Stimulated activated naive CD4-positive, alpha-beta T cell (primary cell): ENCODE data around the gene TNS3.
"Not testable (repeated sequence)": the region's sequence is repeated elsewhere in the genome, so short reads cannot be mapped to it uniquely, and the experiment has no call there.

Source experiments
- DNase-seq, 6 experiments: peaks; one replicate each; lab custom pipeline; 2025; lab: John Stamatoyannopoulos, UW

TNS3 gene

DNA sequence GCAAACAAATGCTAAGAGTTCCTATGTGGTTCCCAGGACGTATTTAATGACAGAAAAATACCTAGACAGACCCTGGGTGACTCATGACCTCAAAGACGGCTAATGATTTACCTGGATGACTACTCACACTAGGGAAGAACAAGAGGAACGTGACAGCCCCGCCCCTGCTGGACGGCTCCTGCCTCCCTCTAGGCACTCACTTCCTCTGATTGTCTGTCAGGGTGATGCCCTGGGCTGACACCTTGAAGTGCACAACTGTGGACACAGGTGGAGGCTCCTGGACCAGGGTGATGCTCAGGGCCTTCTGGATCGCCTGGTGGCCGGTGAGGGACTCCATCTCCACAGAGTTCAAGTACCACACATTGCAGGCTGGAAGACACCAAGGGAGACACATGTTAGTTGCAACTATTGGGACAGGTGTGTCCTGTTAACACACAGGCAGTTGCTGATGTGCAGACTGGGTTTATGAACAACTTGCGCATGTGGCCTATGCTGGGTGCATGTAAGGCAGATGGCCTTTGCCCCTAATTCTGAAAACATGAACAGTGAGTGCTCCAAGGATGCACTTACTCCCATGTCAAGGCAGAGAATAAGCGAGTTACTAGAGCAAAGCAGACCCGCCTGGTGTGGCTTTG, 298.3 kb downstream of the TNS3 start:
- DNase-seq = no peak

DNA sequence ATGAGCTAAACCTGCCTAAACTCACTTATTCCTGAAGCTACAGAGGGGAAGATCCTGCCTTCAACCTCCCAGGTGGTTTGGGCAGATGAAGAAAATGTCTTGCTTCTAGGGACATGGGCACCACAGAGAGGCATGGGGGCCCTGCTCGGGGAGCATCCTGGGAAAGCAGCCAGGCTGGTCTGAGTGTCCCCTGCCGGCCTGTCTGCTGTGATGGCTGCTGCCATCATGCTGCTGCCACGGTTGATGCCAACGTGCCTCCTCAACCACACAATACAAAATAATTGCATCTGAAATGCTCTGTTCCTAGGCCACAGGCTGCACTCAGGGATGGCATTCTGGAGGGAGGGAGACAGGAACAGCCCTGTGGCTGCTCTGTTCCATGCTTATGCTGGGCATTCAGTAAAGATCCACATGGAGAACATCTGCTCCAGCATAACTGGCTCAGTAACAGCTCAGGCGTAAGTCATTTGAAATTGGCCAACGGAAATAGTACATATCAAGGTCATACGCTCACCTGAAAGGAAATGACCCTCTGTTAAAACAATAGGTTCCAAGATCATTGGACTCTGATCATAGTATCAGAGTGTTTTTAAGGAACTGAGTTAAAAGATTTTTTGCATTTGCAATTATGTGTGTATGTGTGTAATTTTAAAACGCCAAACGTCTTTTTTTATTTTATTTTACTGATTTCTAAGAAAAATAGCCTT, 299.0 kb downstream of the TNS3 start:
- no peak for DNase-seq

DNA sequence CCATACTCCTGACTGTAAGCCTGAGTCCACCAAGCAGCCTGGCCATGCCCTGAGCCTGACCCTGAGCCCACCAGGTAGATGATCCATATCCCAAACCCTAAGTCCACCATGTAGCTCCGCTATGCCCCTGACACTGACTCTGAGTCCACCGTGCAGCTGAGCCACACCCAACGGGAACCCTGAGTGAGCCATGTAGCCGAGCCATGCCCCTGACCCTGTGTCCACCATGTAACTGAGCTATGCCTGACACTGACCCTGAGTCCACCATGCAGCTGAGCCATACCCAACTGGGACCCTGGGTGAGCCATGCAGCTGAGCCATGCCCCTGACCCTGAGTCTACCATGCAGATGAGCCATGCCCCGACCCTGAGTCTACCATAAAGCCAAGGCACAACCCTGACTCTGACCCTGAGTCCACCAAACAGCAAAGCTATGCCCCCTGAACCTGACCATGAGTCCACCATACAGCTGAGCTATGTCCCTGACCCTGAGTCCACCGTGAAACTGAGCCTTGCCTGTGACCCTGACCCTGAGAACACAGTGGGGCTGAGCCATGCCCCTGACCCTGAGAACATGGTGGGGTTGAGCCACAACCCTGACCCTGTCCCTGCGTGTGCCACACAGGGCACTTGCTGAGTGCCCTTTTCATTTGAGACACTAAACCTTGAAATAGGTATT, 299.8 kb downstream of the TNS3 start:
- DNase-seq = no peak

DNA sequence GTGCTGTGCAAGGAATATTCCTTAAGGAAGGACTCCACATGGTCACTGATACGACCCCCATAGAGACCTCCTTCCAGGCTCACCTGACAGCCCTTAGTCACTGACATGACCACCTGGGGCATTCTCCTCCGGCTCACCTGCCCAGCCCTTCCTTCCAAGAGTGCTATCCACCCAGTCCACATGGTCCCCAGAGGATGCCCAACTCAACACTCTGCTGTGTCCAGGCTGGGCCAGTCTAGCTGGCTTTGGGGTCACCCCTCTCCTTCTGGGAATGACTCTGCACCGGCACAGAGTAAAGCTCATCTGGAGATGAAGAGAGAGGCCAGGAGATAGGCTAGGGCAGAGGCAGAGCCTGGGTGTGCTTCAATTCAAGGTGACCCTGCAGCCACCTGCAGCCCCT, 300.8 kb downstream of the TNS3 start:
- no peak for DNase-seq

DNA sequence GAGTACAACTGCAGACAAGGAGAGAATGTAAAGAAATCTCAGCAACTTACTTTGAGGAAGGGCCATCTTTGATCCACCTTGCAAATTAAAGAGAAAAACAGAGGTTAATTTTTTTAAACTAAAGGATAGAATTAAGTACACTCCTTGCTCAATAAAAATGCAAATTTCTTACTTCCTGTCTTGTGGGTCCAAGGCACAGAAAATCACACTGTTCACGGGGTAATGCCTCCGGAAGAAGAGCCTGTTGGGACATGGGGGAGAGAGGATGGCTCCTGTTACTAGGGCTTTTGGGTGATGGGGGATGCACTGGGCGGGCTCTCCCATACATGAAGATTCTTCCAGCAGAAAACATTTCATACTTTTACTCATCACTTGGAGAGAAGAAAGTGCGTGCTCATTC, 301.8 kb downstream of the TNS3 start:
- DNase-seq = no peak

DNA sequence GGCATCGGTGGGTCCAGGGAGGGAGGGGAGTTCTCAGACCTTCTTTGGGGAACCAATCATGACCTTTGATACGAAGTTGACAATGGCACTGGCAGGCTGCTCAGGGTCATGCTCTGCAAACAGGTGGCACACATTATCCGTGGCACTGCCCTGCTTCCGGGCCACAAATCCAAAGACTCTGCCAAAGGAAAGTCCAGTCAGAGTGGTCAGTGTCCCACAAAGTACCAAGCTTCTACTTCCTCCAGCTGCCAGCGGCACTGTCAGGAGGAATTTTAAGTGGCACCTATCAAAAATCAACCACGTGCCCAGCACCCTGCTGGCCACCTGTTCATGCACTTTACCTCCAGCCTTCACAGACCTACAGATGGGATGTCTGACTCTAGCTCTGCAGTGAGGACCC, 303.9 kb downstream of the TNS3 start:
- no peak for DNase-seq

DNA sequence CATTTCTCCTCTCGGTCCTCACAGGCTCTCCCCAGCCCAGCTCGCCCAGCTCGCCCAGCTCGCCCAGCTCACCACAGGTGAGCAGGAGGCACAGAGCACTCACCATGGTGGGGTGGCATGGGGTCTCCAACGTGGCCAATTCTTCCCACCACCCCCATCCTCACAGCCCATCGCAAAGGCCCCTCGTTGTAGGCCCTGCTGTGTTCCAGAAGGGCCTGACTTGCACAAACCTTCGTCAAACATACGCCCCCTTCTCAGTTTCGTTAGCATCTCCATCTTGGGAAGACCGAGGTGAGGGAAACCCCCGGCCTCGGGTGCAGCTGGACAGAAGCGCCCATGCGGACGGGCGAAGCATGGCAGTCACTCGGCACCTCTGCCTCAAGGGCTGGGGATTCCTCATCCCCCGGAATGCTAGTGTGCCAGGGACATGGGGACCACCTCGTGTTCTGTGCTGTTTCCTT, 304.6 kb downstream of the TNS3 start:
- no peak for DNase-seq

DNA sequence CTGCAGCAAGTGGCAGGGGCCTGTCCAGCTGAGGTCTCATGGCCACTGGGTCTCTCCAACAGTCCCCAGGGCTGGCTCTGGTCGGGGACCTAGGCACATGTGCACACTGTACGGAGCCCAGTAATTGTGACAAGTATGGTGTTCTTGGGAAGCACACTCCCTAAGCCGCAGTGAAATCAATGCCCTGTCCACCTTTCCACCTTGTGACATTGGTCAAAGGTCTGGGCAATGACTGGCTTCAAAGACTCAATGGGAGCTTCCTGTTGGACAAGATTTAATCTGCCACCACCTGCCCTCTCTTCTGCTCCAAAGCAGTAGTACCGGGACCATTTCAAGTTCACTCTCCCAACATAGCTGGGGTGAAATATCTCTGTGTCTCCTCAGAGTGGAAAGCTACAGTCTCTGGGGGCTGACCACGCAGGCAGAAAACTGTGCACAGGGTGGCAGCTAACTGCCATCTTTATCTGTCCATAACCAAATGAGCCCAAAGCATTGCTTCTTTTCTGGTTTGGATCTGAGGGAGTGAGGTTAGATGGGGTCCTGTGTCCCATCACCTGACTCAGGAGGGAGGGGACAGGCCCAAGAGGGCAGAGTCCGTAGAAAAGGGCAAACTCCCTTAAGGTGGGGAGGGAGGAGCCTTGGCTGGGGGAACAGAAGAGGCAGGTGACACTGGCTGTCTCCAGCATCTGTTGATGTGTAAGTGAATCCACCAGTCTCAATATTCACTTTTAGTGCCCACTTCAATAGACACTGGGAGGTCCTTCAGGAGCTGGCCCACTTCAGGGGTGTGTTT, 307.7 kb downstream of the TNS3 start:
- no peak for DNase-seq

DNA sequence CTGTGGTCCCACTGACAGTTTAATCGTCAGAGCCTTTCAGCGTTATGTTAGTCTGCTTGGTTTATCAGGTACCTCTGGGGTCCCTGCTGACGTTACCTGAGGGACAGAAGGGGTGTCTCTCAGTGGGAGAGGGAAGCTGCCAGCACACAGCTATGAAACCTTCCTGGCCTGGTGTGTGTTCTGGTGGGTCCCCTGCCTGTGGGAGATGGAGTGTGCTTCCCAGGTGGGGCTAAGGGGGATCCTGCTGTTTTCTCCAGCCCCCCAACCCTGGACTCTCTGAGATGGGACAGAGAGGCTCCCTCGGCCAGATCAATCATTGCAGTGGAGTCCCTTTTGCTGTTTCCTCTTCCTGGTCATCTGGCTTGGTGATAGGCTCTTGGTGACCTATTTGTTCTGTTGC, 308.8 kb downstream of the TNS3 start:
- no peak for DNase-seq

DNA sequence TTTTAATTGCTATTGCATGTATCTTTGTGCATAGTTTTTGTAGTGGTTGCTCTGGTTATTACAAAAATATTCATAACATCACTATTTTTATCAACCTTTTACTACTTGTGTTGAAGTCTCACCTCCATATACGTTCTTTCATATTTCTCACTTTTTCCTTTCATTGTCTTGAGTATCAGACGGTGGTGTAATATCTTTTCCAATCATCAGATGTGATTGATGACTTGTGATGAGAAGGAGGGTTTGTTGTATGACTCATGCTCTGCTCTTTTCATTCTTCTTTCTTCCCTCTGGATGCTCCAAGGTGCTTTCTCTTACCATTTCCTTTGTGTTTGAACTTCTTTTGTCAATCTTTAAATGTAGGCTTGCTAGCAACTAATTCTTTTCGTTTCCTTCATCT, 310.2 kb downstream of the TNS3 start:
- DNase-seq = no peak

DNA sequence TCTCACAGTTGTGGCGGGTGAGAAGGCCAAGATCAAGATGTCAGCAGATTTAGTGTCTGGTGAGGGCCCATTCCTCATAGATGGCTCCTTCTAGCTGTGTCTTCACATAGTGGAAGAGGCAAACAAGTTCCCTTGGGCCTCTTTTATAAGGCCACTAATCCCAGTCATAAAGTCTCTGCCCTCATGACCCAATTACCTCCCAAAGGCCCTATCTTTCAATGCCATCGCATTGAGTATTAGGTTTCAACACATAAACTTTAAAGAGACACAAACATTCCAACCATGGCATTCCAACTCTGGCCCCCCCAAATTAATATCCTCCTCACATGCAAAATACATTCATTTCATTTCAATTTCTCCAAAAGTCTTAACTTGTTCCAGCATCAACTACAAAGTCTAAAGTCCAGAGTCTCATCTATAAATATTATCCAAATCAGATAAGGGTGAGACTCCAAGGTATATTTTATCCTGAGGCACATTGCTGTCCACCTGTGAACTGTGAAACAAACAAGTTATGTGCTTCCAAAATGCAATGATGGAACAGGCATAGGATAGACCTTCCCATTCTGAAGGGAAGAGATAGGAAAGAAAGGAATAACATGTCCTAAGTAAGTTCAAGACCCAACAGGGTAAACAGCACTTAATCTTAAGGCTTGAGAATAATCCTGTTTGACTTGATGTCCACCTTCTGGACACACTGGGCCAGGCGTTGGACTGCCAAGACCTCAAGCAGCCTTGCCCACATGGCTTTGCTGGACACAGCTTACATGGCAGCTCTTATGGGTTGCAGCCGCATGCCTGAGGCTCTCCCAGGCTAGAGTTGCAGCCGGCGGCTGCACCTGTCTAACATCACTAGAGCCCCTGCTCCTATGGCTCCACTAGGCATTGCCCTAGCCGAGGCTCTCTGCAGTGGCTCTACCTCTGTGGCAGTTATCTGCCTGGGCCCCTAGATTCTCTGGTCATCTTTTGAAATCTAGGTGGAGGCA, 312.8 kb downstream of the TNS3 start:
- no peak for DNase-seq

DNA sequence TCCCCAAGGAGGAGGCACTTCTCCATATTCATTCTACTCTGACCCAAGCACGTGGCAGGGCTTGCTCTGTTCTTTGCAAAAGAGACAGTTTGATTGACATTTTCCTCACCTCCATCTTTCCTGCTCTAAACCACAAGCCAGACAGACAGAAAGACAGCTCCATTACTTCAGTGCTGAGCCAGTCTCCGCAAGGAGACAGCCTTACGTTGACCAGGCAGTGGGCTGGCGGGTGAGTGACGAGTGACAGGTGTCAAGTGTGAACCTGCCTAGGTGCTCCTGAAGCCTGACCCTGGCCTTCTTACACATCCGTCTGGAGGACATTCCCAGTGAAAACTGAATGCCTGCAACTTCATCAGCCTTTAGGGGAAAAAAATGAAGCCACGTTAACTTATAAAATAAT, 314.6 kb downstream of the TNS3 start:
- DNase-seq = no peak

DNA sequence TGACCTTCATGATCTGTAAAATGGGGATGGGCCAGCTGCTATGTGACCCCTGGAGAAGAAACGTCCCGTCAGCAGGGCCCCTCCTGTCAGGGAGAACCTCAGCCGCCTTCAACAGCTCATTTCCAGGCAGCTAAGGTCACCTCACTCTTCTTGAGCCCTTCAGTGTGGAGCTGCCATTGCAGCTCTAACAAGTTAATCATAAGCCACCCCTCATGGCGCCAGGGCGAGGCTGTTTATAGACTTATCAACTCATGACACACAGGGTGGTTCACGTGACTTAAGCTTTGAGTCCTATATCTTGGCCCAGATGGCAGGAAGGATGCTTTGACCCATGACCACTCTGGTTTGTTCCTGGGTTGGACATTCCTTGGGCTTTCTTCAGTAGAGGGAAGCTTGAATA, 315.1 kb downstream of the TNS3 start:
- DNase-seq = no peak

DNA sequence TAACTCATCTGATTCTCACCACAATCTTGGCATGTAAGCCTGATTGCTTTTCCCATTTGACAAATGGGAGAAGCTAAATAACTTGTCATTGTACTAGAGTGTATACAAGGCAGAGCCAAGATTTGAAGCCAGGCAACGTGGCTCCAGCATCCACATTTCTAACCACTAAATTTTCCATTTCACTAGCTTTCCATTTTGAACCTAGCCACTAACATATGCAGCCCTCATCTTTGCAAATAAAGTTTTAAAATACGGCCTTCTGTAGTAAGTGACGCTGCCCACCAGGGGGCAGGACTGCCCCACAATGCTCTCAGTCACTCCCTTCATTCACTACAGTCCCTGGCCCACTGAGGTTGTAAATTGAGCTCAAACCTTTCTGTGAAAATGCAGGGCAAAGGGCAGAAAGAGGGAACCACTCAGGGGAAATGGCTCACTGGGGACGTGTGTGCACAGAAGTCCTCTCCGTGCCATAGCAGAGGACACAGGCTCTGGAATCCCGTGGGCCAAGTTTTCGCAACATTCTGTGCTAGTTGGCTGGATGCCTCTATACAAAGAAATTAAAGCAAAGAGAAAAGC, 315.7 kb downstream of the TNS3 start:
- no peak for DNase-seq

DNA sequence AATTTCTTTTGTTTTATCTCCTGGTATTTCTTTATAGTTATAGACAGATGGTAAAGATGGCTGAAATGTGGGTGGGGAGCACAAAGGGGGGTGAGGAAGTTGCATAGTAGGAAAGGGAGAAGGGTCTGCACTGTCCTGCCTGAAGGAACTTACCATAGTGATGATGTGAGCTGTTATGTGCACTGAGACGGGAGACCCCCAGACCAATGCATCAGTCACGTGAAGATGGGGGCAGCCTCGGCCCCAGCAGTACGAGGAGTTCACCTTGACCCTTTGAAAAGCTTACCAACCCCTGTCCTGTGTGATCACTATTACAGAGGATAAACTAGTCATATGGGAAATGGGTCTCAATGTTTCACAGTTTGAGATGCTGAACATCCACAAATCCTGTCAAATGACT, 316.3 kb downstream of the TNS3 start:
- DNase-seq = no peak

DNA sequence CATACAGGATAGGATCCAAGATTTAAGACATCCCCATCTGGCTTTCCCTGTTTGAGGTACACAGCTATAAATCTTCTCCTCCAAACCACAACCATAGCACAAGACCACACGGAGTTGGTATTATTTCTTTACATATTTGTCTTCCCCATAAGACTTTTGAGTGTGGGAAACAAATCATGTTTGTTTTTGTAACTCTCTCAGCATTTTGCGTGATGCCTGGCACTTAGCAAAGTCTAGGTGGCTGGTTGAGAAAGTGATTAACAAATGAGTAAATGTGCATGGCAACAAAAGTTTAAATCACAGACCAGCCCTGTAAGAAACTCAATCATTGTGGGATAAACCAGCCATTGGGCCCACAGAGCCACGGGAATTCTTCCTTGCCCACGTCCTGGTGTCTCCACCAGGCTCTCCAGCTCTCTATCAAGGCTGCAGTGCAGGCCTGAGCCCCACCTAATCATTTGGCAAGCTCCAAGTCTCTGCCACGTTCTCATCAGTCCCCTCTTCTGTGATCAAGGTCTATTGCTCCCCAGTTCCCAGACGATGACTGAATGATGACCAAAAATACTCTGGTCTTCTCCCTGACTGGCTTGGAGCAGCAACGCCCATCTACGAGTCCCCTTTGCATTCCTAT, 317.8 kb downstream of the TNS3 start:
- no peak for DNase-seq

DNA sequence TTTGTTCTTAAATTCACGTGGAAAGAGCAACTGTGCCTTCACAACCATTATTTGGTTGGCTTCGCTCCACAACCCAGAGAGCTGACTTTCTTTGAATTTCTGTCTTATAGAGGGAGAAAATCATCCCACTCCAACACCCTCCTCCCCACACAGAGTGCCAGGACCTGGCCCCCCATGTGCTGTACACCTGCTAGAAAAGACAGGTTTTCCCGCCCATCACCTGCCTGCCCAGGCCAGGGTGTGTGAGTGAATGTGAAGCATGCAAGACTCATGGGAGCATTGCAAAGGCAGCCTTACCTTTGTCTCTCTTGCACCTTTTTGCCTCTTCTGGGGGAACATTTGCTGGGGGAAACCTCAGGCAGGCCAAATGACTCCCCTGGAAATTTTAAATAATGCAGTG, 319.0 kb downstream of the TNS3 start:
- no peak for DNase-seq

DNA sequence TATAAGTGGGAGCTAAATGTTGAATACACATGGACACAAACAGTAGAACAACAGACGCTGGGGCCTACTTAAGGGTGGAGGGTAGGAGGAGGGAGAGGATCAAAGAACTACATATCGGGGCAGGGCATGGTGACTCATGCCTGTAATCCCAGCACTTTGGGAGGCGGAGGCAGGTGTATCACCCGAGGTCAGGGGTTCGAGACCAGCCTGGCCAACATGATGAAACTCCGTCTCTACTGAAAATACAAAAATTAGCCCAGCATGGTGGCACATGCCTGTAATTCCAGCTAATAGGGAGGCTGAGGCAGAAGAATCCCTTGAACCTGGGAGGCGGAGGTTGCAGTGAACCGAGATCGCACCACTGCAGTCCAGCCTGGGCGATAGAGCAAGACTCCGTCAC, 319.8 kb downstream of the TNS3 start:
- DNase-seq = not testable (repeated sequence)

DNA sequence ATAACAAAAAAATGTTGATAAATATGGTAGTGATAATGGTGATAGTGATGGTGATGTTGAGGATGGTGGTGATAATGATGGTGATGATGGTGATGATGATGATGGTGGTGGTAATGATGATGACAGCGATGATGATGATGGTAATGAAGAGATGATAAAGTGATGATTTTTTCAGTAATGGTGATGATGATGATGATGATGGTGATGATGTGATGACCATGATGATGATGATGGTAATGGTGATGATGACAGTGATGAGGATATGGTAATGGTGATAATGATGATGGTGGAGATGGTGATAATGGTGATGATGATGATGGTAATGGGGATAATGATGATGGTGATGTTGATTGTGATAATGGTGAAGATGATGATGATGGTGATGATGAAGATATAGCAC, 321.6 kb downstream of the TNS3 start:
- no peak for DNase-seq

DNA sequence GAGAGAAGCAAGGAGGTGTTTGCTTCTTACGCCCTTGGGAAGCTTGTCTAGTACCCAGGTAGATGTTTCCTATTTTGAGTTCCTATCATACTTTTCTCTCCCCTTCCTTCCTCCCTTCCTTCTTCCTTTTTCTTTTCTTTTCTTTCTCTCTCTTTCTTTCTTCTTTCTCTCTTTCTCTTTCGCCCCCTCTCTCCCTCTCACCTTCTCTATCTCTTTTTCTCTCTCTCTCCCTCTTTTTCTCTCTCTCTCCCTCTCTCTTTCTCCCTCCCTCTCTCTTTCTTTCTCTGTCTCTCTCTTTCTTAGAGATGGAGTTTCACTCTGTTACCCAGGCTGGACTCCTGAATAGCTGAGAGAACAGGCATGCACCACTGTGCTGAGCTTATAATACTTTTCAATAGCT, 322.2 kb downstream of the TNS3 start:
- no peak for DNase-seq

DNA sequence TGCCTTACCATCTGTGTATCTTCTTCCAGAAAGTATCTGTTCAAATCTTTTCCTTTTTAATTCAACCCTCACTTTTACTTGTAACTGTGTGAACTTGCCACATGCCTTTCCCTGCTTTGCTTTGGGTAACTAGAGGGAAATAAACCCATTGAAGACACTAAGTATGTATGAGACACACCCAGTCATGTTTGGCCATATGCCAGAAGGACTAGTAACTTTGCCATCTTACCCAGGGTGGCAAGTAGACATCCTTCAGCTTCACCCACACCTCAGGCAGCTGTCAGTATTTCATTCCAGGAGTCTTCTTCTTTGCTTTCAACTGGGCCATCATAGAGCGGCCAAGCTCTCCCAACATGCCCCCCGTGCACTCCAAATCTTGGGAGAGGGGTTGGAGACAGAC, 323.1 kb downstream of the TNS3 start:
- no peak for DNase-seq
